ENCODE data around the gene MASP2. TPM values are rescaled to one million over a fixed set of nuclear protein-coding genes. Genes with fewer than 3 reads are reported as not detected.
A peak's percentile ranks its signal among the peaks of the same experiment; 100 is the strongest.
"Not testable (repeated sequence)": the region's sequence is repeated elsewhere in the genome, so short reads cannot be mapped to it uniquely, and the experiment has no call there.

MASP2 gene
- total RNA-seq: not detected in 2 replicates

- no peak for DNase-seq (ENCODE audit: low read depth in 2 of 2)
These were observed at the start of gene MASP2 for GRCh38 chr1:11046625-11047365. Gene MASP2 (minus strand): TSS chr1:11047239. CDS start chr1:11047207, 32 bp downstream.

- DNase-seq (ENCODE audit: low read depth in 2 of 2): not testable (repeated sequence)
These were observed 36.7 kb upstream of the MASP2 start for GRCh38 chr1:11083784-11084183.

DNA sequence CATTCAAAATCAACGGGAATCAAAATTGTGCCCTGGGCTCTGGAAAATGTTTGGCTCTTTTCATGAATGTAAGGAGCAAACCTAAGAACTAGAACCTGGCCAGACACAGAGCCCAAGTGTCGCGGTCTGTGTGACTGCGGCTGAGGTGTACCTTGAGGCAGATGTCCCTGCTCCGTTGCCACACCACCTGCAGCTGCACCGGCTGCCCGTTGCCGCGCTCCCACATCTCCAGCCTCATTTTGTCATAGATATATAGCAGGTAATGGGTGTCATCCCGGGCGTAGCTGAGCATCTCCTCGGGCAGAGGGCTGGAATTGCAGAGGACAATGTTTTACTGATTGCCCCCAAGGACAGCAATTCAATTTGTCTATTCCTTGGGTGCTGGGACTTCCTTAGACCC is 33.9 kb upstream of the MASP2 start:
- DNase-seq (ENCODE audit: low read depth in 2 of 2): no peak

DNA sequence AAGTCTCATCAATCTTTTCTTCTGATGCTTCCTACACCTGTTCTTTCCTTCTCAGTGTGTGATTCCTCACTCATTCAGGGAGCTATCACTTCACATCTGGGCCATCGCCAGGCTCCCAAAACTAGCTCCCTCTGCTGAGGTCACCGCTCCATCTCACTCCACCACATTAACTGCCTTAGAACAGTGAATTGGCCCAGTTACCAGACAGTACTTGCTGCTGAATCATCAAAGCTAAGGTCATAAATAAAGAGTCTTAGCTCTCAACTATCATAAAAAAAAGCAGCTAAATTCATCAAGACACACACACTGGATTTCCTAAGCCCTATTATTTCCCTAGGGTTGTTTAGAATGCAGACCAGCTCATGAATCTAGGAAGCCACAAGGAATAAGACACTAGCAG is 31.6 kb upstream of the MASP2 start:
- DNase-seq (ENCODE audit: low read depth in 2 of 2): no peak

DNA sequence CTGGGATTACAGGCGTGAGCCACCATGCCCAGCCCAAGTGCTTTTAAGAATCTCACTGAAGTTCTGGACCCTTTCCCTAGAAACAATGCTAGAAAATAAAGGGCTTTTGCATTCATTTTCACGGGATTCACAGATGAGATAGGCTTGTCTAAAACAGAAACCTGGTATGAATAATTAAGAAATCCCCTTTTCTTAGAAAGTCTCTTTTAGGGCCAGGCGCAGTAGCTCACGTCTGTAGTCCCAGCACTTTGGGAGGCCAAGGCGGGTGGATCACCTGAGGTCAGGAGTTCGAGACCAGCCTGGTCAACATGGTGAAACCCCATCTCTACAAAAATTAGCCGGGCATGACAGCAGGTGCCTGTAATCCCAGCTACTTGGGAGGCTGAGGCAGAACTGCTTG is 26.4 kb upstream of the MASP2 start:
- DNase-seq (ENCODE audit: low read depth in 2 of 2): not testable (repeated sequence)

DNA sequence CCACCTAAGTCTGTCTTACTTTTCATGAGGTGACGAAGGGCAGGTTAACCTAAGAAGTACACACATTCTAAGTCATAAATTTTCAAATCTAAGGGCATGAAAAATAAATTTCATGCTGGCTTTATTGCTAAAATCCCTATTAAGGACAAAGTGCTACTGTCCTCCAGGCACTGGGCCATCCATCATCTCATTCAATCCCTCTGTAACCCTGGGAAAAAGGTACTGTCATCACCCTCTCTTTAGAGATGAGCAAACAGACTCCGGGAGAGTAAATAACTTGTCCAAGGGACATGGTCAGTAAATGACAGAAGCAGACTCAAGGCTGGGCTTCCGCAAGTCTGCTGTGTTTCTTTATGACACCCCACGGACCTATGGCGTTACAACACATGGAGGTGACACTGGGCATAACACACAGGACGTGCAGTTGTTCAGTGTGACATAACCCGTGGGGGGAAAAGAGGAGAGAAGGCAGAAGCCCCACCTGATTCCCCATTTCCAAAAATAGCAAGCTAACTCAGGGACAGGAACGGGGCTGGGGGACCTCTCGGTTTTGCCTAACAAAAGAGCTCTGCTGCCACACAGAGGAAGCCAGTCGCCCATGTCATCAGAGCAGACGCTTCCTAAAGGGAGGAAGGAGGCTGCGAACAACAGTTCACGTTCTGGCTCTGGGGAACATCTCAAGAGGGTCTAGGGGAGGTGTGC is 25.3 kb upstream of the MASP2 start:
- DNase-seq (ENCODE audit: low read depth in 2 of 2): no peak

DNA sequence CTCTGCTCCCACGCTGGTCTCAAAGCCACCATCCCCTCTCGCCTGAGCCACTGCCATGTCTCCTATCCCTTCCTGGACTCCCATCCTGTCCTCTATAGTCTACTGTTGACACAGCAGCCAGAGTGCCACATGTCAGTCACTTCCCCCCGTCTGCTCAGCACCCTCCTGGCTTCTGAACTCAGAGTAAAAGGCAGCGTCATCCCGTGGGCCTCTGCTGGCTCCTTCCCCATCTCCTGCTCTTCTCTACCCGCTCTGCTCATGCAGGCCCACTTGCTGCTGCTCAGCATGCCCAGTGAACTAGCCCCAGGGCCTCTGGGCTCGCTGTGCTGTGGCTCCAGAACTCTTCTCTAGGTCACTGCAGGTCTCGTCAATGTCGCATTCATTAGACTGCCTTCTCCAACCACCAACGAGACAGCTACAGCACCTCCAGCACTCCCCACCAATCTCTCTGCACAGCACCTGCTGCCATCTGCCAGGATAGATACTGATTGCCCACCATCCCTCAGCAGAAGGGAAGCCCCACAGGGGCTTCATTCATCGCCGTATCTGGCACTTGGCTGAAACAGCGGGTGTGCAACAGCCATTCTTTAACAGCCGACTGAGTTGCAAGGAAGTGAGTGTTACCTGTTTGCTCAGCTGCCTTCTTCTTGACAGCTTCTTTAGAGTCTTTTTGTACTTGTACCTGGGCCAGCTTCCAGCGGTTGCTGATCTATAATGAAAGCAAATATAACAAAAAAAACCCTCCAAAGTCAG is 24.6 kb upstream of the MASP2 start:
- DNase-seq (ENCODE audit: low read depth in 2 of 2): no peak

DNA sequence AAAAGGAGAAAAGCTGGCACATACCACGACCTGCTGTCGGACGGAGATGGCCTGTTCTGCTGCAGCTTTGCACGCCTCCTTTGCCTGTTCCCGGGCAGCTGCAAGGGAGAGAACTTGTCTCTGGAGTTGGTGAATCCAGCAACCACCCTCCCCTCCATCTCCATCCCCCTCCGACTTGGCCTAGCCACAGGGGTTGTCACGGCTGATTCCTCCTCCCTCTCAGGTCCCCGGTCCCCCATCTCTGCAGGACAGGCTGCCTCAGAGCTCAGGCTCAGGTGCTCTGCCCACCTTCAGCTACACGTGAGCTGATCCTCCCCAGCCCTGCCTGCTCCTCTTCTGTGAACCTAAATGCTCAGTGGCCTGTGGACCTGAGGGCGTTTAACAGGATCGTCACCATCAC is 23.8 kb upstream of the MASP2 start:
- no peak for DNase-seq (ENCODE audit: low read depth in 2 of 2)

- no peak for DNase-seq (ENCODE audit: low read depth in 2 of 2)
These were observed 21.8 kb upstream of the MASP2 start for GRCh38 chr1:11068600-11069473.

- no peak for DNase-seq (ENCODE audit: low read depth in 2 of 2)
These were observed 20.9 kb upstream of the MASP2 start for GRCh38 chr1:11067716-11068599.

GRCh38 chr1:11065796-11066195 is 18.8 kb upstream of the MASP2 start:
- DNase-seq (ENCODE audit: low read depth in 2 of 2): no peak

GRCh38 chr1:11064942-11065341 is 17.9 kb upstream of the MASP2 start:
- DNase-seq (ENCODE audit: low read depth in 2 of 2): no peak

DNA sequence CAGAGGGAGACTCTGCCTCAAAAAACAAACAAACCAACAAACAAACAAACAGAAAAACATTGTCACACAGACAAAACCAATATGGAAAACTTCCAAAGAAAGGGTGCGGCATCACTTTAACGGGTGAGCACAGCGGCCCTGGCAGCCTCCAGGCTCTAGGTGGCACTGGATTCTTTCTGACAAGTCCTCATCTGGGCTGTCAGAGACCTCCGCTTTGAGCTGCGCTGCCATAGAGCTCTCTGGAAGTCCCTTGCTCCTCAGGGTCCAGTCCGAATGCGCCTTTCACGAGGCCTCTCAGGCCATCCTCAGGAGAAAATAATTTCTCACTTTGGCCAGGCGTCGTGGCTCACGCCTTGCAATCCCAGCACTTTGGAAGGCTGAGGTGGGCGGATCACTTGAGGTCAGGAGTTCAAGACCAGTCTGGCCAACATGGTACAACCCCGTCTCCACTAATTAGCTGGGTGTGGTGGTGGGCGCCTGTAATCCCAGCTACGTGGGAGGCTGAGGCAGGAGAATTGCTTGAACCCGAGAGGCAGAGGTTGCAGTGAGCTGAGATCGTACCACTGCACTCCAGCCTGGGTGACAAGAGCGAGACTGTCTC is 17.0 kb upstream of the MASP2 start:
- not testable (repeated sequence) for DNase-seq (ENCODE audit: low read depth in 2 of 2)

- DNase-seq (ENCODE audit: low read depth in 2 of 2): no peak
These were observed 15.9 kb upstream of the MASP2 start for GRCh38 chr1:11062965-11063401.

GRCh38 chr1:11061652-11062365 is 14.8 kb upstream of the MASP2 start:
- DNase-seq (ENCODE audit: low read depth in 2 of 2): no peak

GRCh38 chr1:11059968-11060830 is 13.2 kb upstream of the MASP2 start, which contains the start of gene SRM:
Gene SRM (minus strand): TSS chr1:11060018. CDS start chr1:11059943, 75 bp downstream.
- peak; percentile 91 to 93 for DNase-seq (ENCODE audit: low read depth in 2 of 2)

DNA sequence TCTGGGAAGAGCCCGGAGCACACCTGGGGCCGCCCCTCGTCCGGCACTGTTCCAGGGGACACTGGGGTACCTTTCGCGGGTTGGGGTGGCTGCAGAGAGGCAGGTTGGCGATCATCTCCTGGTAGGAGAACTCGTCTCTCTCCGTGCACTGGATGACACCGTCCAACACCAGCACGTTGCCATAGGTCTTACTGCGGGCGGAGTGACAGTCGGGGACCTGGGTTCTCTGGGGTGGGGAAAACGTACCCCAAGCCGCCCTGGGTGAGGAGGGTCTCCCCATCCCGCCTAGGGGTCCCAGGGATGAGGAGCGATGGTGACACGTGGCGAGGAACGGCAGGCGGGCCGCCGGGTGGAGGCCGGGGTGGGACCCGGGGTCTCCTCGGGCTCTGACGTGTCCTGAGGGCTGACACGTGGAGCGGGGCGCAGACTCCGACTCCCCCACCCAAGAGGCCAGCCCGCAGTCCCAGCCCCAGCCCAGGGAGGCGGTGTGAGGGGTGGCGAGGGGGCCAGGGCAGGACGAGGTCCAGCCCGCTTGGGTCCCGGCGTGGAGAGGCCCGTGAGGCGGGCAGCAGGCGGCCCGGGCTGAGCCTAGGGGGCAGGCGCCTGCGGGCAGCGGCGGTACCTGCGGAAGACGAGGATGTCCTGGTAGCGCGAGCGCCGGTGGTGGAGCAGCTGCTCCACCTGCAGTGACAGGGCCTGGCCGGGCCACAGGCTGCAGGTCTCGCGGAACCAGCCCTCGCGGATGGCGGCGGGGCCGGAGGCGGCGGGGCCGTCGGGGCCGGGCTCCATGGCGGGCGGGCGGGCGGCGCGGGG is 12.3 kb upstream of the MASP2 start:
- peak; percentile 17 to 27 for DNase-seq (ENCODE audit: low read depth in 2 of 2)
